Activated naive CD4-positive, alpha-beta T cell treated with anti-CD3 and anti-CD28 coated beads, Interleukin-2, amount 10 ng/mL, durations not matched to agents 7 days and 5 days (primary cell): ENCODE measurements around the gene ZCCHC14.
A peak's percentile ranks its signal among the peaks of the same experiment; 100 is the strongest.

Experiments
- CTCF ChIA-PET: fragments of 350-600 bp; sonication (Branson Sonifier 250); formaldehyde crosslinking; loops from one replicate; lab custom pipeline; 2021; ENCODE audit warnings: antibody characterized with exemption; lab: Charles Lee
- DNase-seq: peaks from one replicate; pipeline ENCODE4 v3.0.0-alpha.2; 2020
- H3K27ac Mint-ChIP-seq: one replicate; pipeline ENCODE4 v1.8.0; 2021; ENCODE audit warnings: mild to moderate bottlenecking, moderate library complexity, mixed read lengths
- H3K27me3 Mint-ChIP-seq: one replicate; pipeline ENCODE4 v1.8.0; 2021; ENCODE audit warnings: mild to moderate bottlenecking, mixed read lengths
- H3K36me3 Mint-ChIP-seq: one replicate; pipeline ENCODE4 v1.8.0; 2021; ENCODE audit warnings: mixed read lengths
- H3K4me1 Mint-ChIP-seq: one replicate; pipeline ENCODE4 v1.8.0; 2021; ENCODE audit warnings: mixed read lengths
- H3K4me3 Mint-ChIP-seq: one replicate; pipeline ENCODE4 v1.8.0; 2021; ENCODE audit warnings: mild to moderate bottlenecking, moderate library complexity, mixed read lengths
- H3K9me3 Mint-ChIP-seq: one replicate; pipeline ENCODE4 v1.8.0; 2021; ENCODE audit warnings: mixed read lengths

The ZCCHC14 gene

GRCh38 chr16:87492721-87493607 lies at the start of gene ZCCHC14:
Gene ZCCHC14 (minus strand): TSS chr16:87493024. CDS start chr16:87492238, 786 bp downstream.
- peaks cover 5% of the 10 kb centered on the region for H3K36me3 Mint-ChIP-seq
- H3K27me3 Mint-ChIP-seq = peaks cover 50% of the 10 kb centered on the region
- peaks cover 53% of the 10 kb centered on the region for H3K4me1 Mint-ChIP-seq
- CTCF ChIA-PET = no interaction called here
- peak; percentile 100 for DNase-seq
- peak within 1 kb of the TSS; percentile 74 for H3K27ac Mint-ChIP-seq
- peak within 1 kb of the TSS; percentile 74 for H3K4me3 Mint-ChIP-seq
- H3K9me3 Mint-ChIP-seq = no peaks in the 10 kb centered on the region

GRCh38 chr16:87541872-87542234 lies 49.0 kb upstream of the ZCCHC14 start:
- CTCF ChIA-PET = no interaction called here
- Mint-ChIP-seq H3K4me1 (peaks cover 9% of the 10 kb centered on the region), H3K27ac (no peak overlapping the region), H3K4me3 (no peak overlapping the region), H3K27me3 (peaks cover 65% of the 10 kb centered on the region), H3K9me3 (peaks cover 12% of the 10 kb centered on the region), H3K36me3 (no peaks in the 10 kb centered on the region)
- no peak for DNase-seq

- Mint-ChIP-seq H3K4me1 (peaks cover 9% of the 10 kb centered on the region), H3K36me3 (no peaks in the 10 kb centered on the region), H3K9me3 (peaks cover 10% of the 10 kb centered on the region), H3K4me3 (no peak overlapping the region), H3K27me3 (peaks cover 63% of the 10 kb centered on the region), H3K27ac (no peak overlapping the region)
- DNase-seq = no peak
- CTCF ChIA-PET = no interaction called here
Observed at GRCh38 chr16:87541147-87541871, 48.5 kb upstream of the ZCCHC14 start.

- Mint-ChIP-seq H3K27ac (no peak overlapping the region), H3K36me3 (no peaks in the 10 kb centered on the region), H3K4me1 (peaks cover 9% of the 10 kb centered on the region), H3K4me3 (no peak overlapping the region), H3K27me3 (peaks cover 63% of the 10 kb centered on the region), H3K9me3 (peaks cover 8% of the 10 kb centered on the region)
- CTCF ChIA-PET = no interaction called here
- no peak for DNase-seq
Observed at GRCh38 chr16:87540897-87541146, 48.0 kb upstream of the ZCCHC14 start.

- no peak for DNase-seq
- Mint-ChIP-seq H3K36me3 (no peaks in the 10 kb centered on the region), H3K4me3 (no peak overlapping the region), H3K27me3 (peaks cover 64% of the 10 kb centered on the region), H3K27ac (no peak overlapping the region), H3K9me3 (peaks cover 5% of the 10 kb centered on the region), H3K4me1 (peaks cover 9% of the 10 kb centered on the region)
- CTCF ChIA-PET = no interaction called here
Observed at GRCh38 chr16:87540072-87540896, 47.5 kb upstream of the ZCCHC14 start.

- Mint-ChIP-seq H3K27me3 (peaks cover 57% of the 10 kb centered on the region), H3K36me3 (no peaks in the 10 kb centered on the region), H3K9me3 (peaks cover 5% of the 10 kb centered on the region), H3K4me3 (no peak overlapping the region), H3K27ac (no peak overlapping the region), H3K4me1 (peaks cover 6% of the 10 kb centered on the region)
- CTCF ChIA-PET = no interaction called here
- no peak for DNase-seq
Observed at GRCh38 chr16:87539113-87539512, 46.3 kb upstream of the ZCCHC14 start.

- peaks cover 5% of the 10 kb centered on the region for H3K9me3 Mint-ChIP-seq
- peaks cover under 1% of the 10 kb centered on the region for H3K4me1 Mint-ChIP-seq
Observed at GRCh38 chr16:87538594-87538993, 45.8 kb upstream of the ZCCHC14 start.

GRCh38 chr16:87538160-87538559 lies 45.3 kb upstream of the ZCCHC14 start:
- Mint-ChIP-seq H3K27me3 (peaks cover 52% of the 10 kb centered on the region), H3K27ac (no peak overlapping the region), H3K36me3 (no peaks in the 10 kb centered on the region), H3K4me1 (no peaks in the 10 kb centered on the region), H3K9me3 (peaks cover 7% of the 10 kb centered on the region), H3K4me3 (no peak overlapping the region)
- CTCF ChIA-PET = no interaction called here
- DNase-seq = no peak

More at GRCh38 chr16:87538594-87538993, 45.8 kb upstream of the ZCCHC14 start:
- DNase-seq = no peak
- Mint-ChIP-seq H3K4me3 (no peak overlapping the region), H3K27me3 (peaks cover 52% of the 10 kb centered on the region), H3K27ac (no peak overlapping the region), H3K36me3 (no peaks in the 10 kb centered on the region)
- CTCF ChIA-PET = no interaction called here

GRCh38 chr16:87536795-87537142 lies 43.9 kb upstream of the ZCCHC14 start:
- Mint-ChIP-seq H3K27ac (no peak overlapping the region), H3K27me3 (peaks cover 41% of the 10 kb centered on the region), H3K36me3 (no peaks in the 10 kb centered on the region), H3K4me1 (no peaks in the 10 kb centered on the region), H3K9me3 (peaks cover 15% of the 10 kb centered on the region), H3K4me3 (no peak overlapping the region)
- no peak for DNase-seq
- CTCF ChIA-PET = interaction anchor here (0.7 kb wide), 1 partner anchor 66 kb away, joined by 3 read pairs; no protein-coding TSS in a partner anchor

GRCh38 chr16:87535855-87536794 lies 43.3 kb upstream of the ZCCHC14 start:
- H3K27ac Mint-ChIP-seq = no peak overlapping the region
- CTCF ChIA-PET = interaction anchor here (0.7 kb wide), 1 partner anchor 66 kb away, joined by 3 read pairs; no protein-coding TSS in a partner anchor
- peaks cover 41% of the 10 kb centered on the region for H3K27me3 Mint-ChIP-seq
- DNase-seq = no peak
- peaks cover 15% of the 10 kb centered on the region for H3K9me3 Mint-ChIP-seq
- H3K4me1 Mint-ChIP-seq = no peaks in the 10 kb centered on the region
- H3K36me3 Mint-ChIP-seq = no peaks in the 10 kb centered on the region
- no peak overlapping the region for H3K4me3 Mint-ChIP-seq

- no peaks in the 10 kb centered on the region for H3K36me3 Mint-ChIP-seq
- no peaks in the 10 kb centered on the region for H3K4me1 Mint-ChIP-seq
- H3K27me3 Mint-ChIP-seq = peaks cover 35% of the 10 kb centered on the region
- H3K4me3 Mint-ChIP-seq = no peak overlapping the region
- H3K9me3 Mint-ChIP-seq = peaks cover 15% of the 10 kb centered on the region
- CTCF ChIA-PET = no interaction called here
- no peak overlapping the region for H3K27ac Mint-ChIP-seq
- no peak for DNase-seq
Observed at GRCh38 chr16:87535457-87535854, 42.6 kb upstream of the ZCCHC14 start.

- H3K4me1 Mint-ChIP-seq = no peaks in the 10 kb centered on the region
- CTCF ChIA-PET = no interaction called here
- DNase-seq = no peak
- no peak overlapping the region for H3K27ac Mint-ChIP-seq
- peaks cover 15% of the 10 kb centered on the region for H3K9me3 Mint-ChIP-seq
- H3K36me3 Mint-ChIP-seq = no peaks in the 10 kb centered on the region
- H3K27me3 Mint-ChIP-seq = peaks cover 28% of the 10 kb centered on the region
- H3K4me3 Mint-ChIP-seq = no peak overlapping the region
Observed at GRCh38 chr16:87534751-87535150, 41.9 kb upstream of the ZCCHC14 start.

GRCh38 chr16:87534030-87534653 lies 41.3 kb upstream of the ZCCHC14 start:
- Mint-ChIP-seq H3K27ac (no peak overlapping the region), H3K4me3 (no peak overlapping the region), H3K27me3 (peaks cover 24% of the 10 kb centered on the region), H3K4me1 (no peaks in the 10 kb centered on the region), H3K9me3 (peaks cover 19% of the 10 kb centered on the region), H3K36me3 (no peaks in the 10 kb centered on the region)
- no peak for DNase-seq
- CTCF ChIA-PET = no interaction called here
